ENCODE data around the gene HID1.

HID1 gene

DNA sequence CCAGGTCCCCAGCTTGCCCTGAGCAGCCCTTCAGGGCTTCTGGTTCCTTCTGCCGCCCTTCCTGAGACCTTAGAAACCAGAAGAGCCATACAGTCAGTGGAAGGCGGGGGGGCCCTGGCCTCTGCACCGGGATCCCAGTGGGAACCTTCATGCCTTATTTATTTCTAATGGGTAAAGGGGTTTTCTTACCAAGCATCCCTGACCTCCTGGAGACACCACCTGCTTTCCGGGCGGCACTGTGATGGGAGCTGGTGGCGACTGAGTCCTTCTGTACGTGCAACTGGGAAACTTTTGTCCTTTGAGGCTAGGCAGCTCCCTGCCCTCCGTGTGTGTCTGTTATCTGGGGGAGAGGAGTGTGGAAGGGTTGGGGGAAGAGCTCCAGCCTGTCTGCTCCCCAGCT is 32.7 kb upstream of the HID1 start:
- Mint-ChIP-seq H3K27me3 (no peaks in the 10 kb centered on the region), H3K4me1 (ENCODE audit: low read depth) (peaks cover 5% of the 10 kb centered on the region), H3K9me3 (no peaks in the 10 kb centered on the region), H3K4me3 (no peak overlapping the region), H3K36me3 (ENCODE audit: low read depth) (no peaks in the 10 kb centered on the region), H3K27ac (no peak overlapping the region)

DNA sequence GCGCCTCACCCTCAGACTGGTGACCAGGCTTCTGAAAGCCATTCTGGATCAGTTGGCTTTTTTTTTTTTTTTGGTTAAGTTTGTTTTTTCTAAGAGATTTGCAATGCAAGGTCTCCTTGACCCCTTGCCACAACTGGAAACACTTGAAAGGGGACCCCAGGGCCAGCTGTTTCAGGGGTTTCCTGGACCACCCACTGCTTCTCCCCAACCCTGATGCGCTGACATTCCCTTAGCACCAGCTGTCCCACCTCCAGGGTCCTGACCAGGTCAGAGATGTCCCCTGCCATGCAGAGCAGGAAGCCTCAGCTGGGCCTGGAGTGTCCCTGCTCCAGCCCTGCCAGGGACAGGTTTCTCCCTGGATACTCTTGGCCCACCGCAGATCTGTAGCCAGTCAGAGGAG is 31.8 kb upstream of the HID1 start:
- Mint-ChIP-seq H3K36me3 (ENCODE audit: low read depth) (no peaks in the 10 kb centered on the region), H3K4me3 (no peak overlapping the region)

GRCh38 chr17:75003957-75004355 is 31.4 kb upstream of the HID1 start:
- no peaks in the 10 kb centered on the region for H3K36me3 Mint-ChIP-seq (ENCODE audit: low read depth)
- H3K4me1 Mint-ChIP-seq (ENCODE audit: low read depth) = peaks cover 5% of the 10 kb centered on the region
- no peak overlapping the region for H3K4me3 Mint-ChIP-seq
- H3K9me3 Mint-ChIP-seq = no peaks in the 10 kb centered on the region
- H3K27ac Mint-ChIP-seq = no peak overlapping the region
- no peaks in the 10 kb centered on the region for H3K27me3 Mint-ChIP-seq

More for the DNA sequence above, 31.8 kb upstream of the HID1 start:
- Mint-ChIP-seq H3K27ac (no peak overlapping the region), H3K9me3 (no peaks in the 10 kb centered on the region), H3K27me3 (no peaks in the 10 kb centered on the region), H3K4me1 (ENCODE audit: low read depth) (peaks cover 5% of the 10 kb centered on the region)

GRCh38 chr17:75003070-75003956 is 30.8 kb upstream of the HID1 start:
- H3K4me1 Mint-ChIP-seq (ENCODE audit: low read depth) = peaks cover 5% of the 10 kb centered on the region
- no peaks in the 10 kb centered on the region for H3K9me3 Mint-ChIP-seq
- no peaks in the 10 kb centered on the region for H3K36me3 Mint-ChIP-seq (ENCODE audit: low read depth)

GRCh38 chr17:75001915-75002843 is 29.6 kb upstream of the HID1 start:
- Mint-ChIP-seq H3K4me1 (ENCODE audit: low read depth) (peaks cover 5% of the 10 kb centered on the region), H3K4me3 (no peak overlapping the region), H3K9me3 (no peaks in the 10 kb centered on the region), H3K27me3 (no peaks in the 10 kb centered on the region), H3K36me3 (ENCODE audit: low read depth) (no peaks in the 10 kb centered on the region), H3K27ac (no peak overlapping the region)

More at GRCh38 chr17:75003070-75003956, 30.8 kb upstream of the HID1 start:
- Mint-ChIP-seq H3K27ac (no peak overlapping the region), H3K4me3 (no peak overlapping the region), H3K27me3 (no peaks in the 10 kb centered on the region)

DNA sequence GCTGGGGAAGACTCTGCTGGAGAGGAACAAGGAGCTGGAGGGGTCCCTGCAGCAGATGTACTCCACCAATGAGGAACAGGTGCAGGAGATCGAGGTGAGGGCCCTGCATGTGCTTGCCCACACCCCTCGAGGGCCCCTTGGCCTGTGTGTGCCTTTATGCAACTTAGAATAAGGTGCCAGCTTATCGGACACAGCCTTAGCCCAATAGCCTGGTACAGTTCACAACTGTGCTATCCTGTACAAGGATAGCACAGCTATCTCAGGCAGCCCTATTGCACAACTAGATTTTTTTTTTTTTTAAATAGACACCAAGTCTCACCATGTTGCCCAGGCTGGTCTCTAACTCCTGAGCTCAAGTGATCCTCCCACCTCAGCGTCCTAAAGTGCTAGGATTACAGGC is 27.0 kb upstream of the HID1 start:
- Mint-ChIP-seq H3K4me1 (ENCODE audit: low read depth) (peaks cover 5% of the 10 kb centered on the region), H3K27ac (no peak overlapping the region), H3K9me3 (no peaks in the 10 kb centered on the region), H3K4me3 (no peak overlapping the region), H3K27me3 (no peaks in the 10 kb centered on the region), H3K36me3 (ENCODE audit: low read depth) (no peaks in the 10 kb centered on the region)

- Mint-ChIP-seq H3K27me3 (no peaks in the 10 kb centered on the region), H3K27ac (no peak overlapping the region), H3K36me3 (ENCODE audit: low read depth) (no peaks in the 10 kb centered on the region), H3K4me1 (ENCODE audit: low read depth) (peaks cover 5% of the 10 kb centered on the region), H3K4me3 (no peak overlapping the region), H3K9me3 (no peaks in the 10 kb centered on the region)
Measured at GRCh38 chr17:74998783-74999182, 26.2 kb upstream of the HID1 start.

GRCh38 chr17:74995847-74996246 is 23.3 kb upstream of the HID1 start:
- Mint-ChIP-seq H3K9me3 (no peaks in the 10 kb centered on the region), H3K4me3 (no peak overlapping the region), H3K4me1 (ENCODE audit: low read depth) (no peaks in the 10 kb centered on the region), H3K27ac (no peak overlapping the region), H3K27me3 (no peaks in the 10 kb centered on the region), H3K36me3 (ENCODE audit: low read depth) (no peaks in the 10 kb centered on the region)

GRCh38 chr17:74994440-74994839 is 21.9 kb upstream of the HID1 start:
- no peak overlapping the region for H3K27ac Mint-ChIP-seq
- H3K36me3 Mint-ChIP-seq (ENCODE audit: low read depth) = no peaks in the 10 kb centered on the region
- H3K27me3 Mint-ChIP-seq = peaks cover 6% of the 10 kb centered on the region
- no peaks in the 10 kb centered on the region for H3K4me1 Mint-ChIP-seq (ENCODE audit: low read depth)
- H3K9me3 Mint-ChIP-seq = no peaks in the 10 kb centered on the region
- no peak overlapping the region for H3K4me3 Mint-ChIP-seq

DNA sequence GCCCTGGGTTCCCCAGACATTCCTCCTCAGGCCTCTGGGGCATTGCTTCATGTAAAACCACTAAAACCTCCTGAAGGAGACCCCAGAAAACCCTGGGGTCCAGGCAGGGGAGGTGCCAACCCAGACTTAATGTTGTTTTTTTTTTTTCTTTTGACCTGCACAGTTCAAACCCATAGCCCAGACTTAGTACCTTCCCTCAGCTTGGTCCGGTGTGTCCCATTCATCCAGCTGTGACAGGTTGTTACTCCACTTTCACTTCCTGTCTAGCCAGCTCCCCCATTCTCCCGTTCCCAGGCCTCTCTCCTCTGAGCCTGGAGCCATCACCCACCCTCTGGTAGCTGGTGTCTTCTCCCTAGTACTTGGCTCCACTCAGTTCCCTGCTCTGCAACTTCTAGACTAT is 19.7 kb upstream of the HID1 start:
- Mint-ChIP-seq H3K9me3 (no peaks in the 10 kb centered on the region), H3K4me1 (ENCODE audit: low read depth) (peaks cover 2% of the 10 kb centered on the region), H3K36me3 (ENCODE audit: low read depth) (no peaks in the 10 kb centered on the region), H3K27me3 (peaks cover 13% of the 10 kb centered on the region), H3K4me3 (no peak overlapping the region), H3K27ac (no peak overlapping the region)

DNA sequence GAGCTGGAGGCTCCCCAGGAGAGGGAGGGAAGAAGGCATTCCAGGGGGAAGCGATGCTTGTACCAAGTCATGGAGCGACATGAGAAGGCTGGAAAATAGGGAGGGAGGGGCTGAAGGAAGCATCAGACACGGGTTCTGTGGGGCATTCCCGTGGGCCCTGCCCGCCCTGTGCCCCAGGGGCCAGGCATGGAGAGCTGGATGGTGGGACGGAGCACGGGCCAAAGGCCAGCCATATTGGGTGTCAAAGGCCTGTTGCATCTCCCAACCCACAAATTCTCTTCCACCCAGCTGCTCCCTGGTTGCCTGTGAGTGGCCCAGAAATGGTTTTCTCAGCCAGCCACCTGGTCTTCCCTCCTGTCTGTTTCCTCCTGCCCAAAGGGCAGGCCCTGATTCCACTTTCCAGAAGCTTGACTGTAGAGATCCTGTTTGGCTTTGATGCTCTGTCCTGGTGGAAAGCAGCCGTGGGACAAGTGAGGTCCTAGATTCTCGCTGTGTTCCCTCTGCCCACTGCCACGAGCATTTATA is 18.1 kb upstream of the HID1 start:
- Mint-ChIP-seq H3K36me3 (ENCODE audit: low read depth) (no peaks in the 10 kb centered on the region), H3K4me1 (ENCODE audit: low read depth) (peaks cover 9% of the 10 kb centered on the region), H3K27me3 (peaks cover 22% of the 10 kb centered on the region), H3K4me3 (no peak overlapping the region), H3K27ac (no peak overlapping the region), H3K9me3 (no peaks in the 10 kb centered on the region)

GRCh38 chr17:74987909-74988711 is 15.6 kb upstream of the HID1 start:
- Mint-ChIP-seq H3K36me3 (ENCODE audit: low read depth) (no peaks in the 10 kb centered on the region), H3K27me3 (peaks cover 29% of the 10 kb centered on the region), H3K9me3 (no peaks in the 10 kb centered on the region), H3K4me1 (ENCODE audit: low read depth) (peaks cover 9% of the 10 kb centered on the region), H3K4me3 (peak overlapping the region; percentile 65), H3K27ac (no peak overlapping the region)

DNA sequence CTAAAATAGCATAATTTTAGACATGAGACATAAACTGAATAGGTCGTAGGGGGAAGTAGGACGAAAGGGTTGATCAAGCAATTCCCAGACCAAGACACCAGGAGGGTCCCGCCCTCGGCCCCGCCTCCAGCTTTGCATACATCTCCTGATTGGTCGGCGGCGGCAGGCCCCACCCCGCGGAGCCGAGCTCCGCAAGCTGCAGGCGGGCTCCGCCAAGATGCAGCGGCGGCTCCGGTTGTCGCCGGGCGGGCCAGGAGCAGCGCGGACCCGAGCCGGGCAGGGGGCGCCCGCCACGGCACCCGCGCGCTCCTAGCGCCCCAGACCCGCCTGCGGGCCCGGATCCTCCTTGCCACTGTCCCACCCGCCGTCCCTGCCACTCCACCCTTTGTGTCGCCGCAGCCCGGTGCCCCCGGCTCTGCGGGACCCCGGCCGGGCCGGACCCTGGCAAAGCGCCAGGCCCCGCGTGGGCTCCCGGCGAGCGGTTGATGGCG is 14.9 kb upstream of the HID1 start, which contains the start of gene CDR2L:
Gene CDR2L (plus strand): TSS at position 215 of the 491 bp plus-strand sequence. CDS start 412 bp downstream, outside the sequence.
- Mint-ChIP-seq H3K27ac (no peak within 1 kb of the TSS), H3K4me3 (peak within 1 kb of the TSS; percentile 80), H3K27me3 (peaks cover 29% of the 10 kb centered on the region), H3K36me3 (ENCODE audit: low read depth) (no peaks in the 10 kb centered on the region), H3K4me1 (ENCODE audit: low read depth) (peaks cover 9% of the 10 kb centered on the region), H3K9me3 (no peaks in the 10 kb centered on the region)

- Mint-ChIP-seq H3K27me3 (peaks cover 32% of the 10 kb centered on the region), H3K9me3 (no peaks in the 10 kb centered on the region), H3K4me1 (ENCODE audit: low read depth) (peaks cover 19% of the 10 kb centered on the region), H3K27ac (no peak overlapping the region), H3K4me3 (no peak overlapping the region), H3K36me3 (ENCODE audit: low read depth) (no peaks in the 10 kb centered on the region)
Measured at GRCh38 chr17:74986206-74986576, 13.6 kb upstream of the HID1 start.

Measured in stimulated activated naive CD8-positive, alpha-beta T cell treated with anti-CD3 and anti-CD28 coated beads, Interleukin-15, Interleukin-2, amounts not matched to agents 100 ng/mL and 50 ng/mL, for 24 hours (primary cell).